ENCODE measurements around the gene ATOH8. TPM values are rescaled to one million over a fixed set of nuclear protein-coding genes. Genes with fewer than 3 reads are reported as not detected.
"Not testable (repeated sequence)": the region's sequence is repeated elsewhere in the genome, so short reads cannot be mapped to it uniquely, and the experiment has no call there.

ATOH8 gene
- total and polyA plus RNA-seq, 2 experiments from 2014 or later: 12.7 to 50.1 TPM

- Histone ChIP-seq H2AFZ (no peak overlapping the region), H3K4me2 (ENCODE audit: unreplicated experiment) (no peak overlapping the region), H3F3A (ENCODE audit: insufficient read depth) (peaks cover 19% of the 10 kb centered on the region; the same call in 1 of the 2 replicates), H3K9me3 (ENCODE audit: low read depth) (no peaks in the 10 kb centered on the region), H3K4me1 (ENCODE audit: insufficient read depth) (peaks cover 16% of the 10 kb centered on the region), H3K9me2 (ENCODE audit: insufficient read depth) (no peaks in the 10 kb centered on the region), H3K36me3 (ENCODE audit: low read depth) (no peaks in the 10 kb centered on the region), H3K4me3 (no peak overlapping the region), H3K9ac (peak overlapping the region; percentile 37; the same call in 1 of the 2 replicates), H3K79me2 (ENCODE audit: insufficient read depth) (no peaks in the 10 kb centered on the region), H3K27me3 (replicated peaks; ENCODE audit: insufficient read depth) (no peaks in the 10 kb centered on the region), H3K27ac (no peak overlapping the region), H4K20me1 (ENCODE audit: insufficient read depth) (no peaks in the 10 kb centered on the region)
- no peak for TF ChIP-seq EZH2phosphoT487 (IDR thresholded peaks at IDR 0.05; ENCODE audit: insufficient read depth, low read depth)
- TF ChIP-seq EZH2 (IDR thresholded peaks at IDR 0.05; ENCODE audit: insufficient read depth, poor library complexity, severe bottlenecking): no peak
- DNase-seq: peak; percentile 87
- WGBS, 2 experiments (ENCODE audit: low coverage in 1 of 2, low lambda C conversion rate in 2 of 2, missing lambda C conversion rate in 2 of 2): 51 to 53% methylated on average over 9 of the region's 9 CpGs
- in situ Hi-C loops (cut with MboI): no loop called here
Observed at GRCh38 chr2:85712849-85713612, 40.8 kb upstream of the ATOH8 start.

DNA sequence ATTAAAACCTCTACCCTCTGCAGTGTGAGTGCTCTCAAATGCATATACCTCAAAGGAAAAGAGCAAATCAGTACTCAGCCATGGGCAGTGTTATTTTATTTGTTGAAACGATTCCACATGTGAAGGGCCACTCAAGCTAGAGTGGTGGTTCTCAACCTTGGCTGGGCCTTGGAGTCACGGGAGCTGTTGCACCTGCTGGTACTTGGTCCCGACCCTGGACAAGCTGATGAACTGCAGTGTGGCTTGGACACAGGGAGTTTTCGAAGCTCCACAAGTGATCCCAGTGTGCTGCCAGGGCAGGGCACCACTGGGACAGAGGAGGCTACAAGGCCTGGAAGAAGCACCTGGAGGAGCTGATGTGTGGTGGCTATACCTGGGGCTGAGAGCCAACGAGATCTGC, 40.0 kb upstream of the ATOH8 start:
- no peaks in the 10 kb centered on the region for H3K36me3 ChIP-seq (ENCODE audit: low read depth)
- H3K4me3 ChIP-seq: no peak overlapping the region
- TF ChIP-seq EZH2 (IDR thresholded peaks at IDR 0.05; ENCODE audit: insufficient read depth, poor library complexity, severe bottlenecking): no peak
- TF ChIP-seq EZH2phosphoT487 (IDR thresholded peaks at IDR 0.05; ENCODE audit: insufficient read depth, low read depth): no peak
- no peak overlapping the region for H3K27ac ChIP-seq
- H4K20me1 ChIP-seq (ENCODE audit: insufficient read depth): no peaks in the 10 kb centered on the region
- H2AFZ ChIP-seq: no peak overlapping the region
- H3K27me3 ChIP-seq (replicated peaks; ENCODE audit: insufficient read depth): no peaks in the 10 kb centered on the region
- H3K4me2 ChIP-seq (ENCODE audit: unreplicated experiment): no peak overlapping the region
- 74 to 79% methylated on average over 5 of the region's 5 CpGs for WGBS, 2 experiments (ENCODE audit: low coverage in 1 of 2, low lambda C conversion rate in 2 of 2, missing lambda C conversion rate in 2 of 2)
- 0 out of 2 replicates have a peak overlapping the region, but pooled peaks have one; percentile 10 for H3K9ac ChIP-seq
- DNase-seq: no peak
- no peaks in the 10 kb centered on the region for H3K79me2 ChIP-seq (ENCODE audit: insufficient read depth)
- no peaks in the 10 kb centered on the region for H3K9me2 ChIP-seq (ENCODE audit: insufficient read depth)
- H3F3A ChIP-seq (ENCODE audit: insufficient read depth): peaks cover 19% of the 10 kb centered on the region; the same call in 1 of the 2 replicates
- in situ Hi-C loops (cut with MboI): no loop called here
- peaks cover 16% of the 10 kb centered on the region for H3K4me1 ChIP-seq (ENCODE audit: insufficient read depth)
- no peaks in the 10 kb centered on the region for H3K9me3 ChIP-seq (ENCODE audit: low read depth)

- H3K9ac ChIP-seq; H3K9me2 ChIP-seq (ENCODE audit: insufficient read depth); in situ Hi-C loops (cut with MboI); H3K27ac ChIP-seq; H3K9me3 ChIP-seq (ENCODE audit: low read depth); H3K4me2 ChIP-seq (ENCODE audit: unreplicated experiment); DNase-seq; H3K79me2 ChIP-seq (ENCODE audit: insufficient read depth); H3K27me3 ChIP-seq (replicated peaks; ENCODE audit: insufficient read depth); H4K20me1 ChIP-seq (ENCODE audit: insufficient read depth); H3K4me3 ChIP-seq; H2AFZ ChIP-seq; H3K36me3 ChIP-seq (ENCODE audit: low read depth): not testable (repeated sequence)
- Histone ChIP-seq H3F3A (ENCODE audit: insufficient read depth) (peaks cover 13% of the 10 kb centered on the region; the same call in 1 of the 2 replicates), H3K4me1 (ENCODE audit: insufficient read depth) (peaks cover 16% of the 10 kb centered on the region)
- WGBS, 2 experiments (ENCODE audit: low coverage in 1 of 2, low lambda C conversion rate in 2 of 2, missing lambda C conversion rate in 2 of 2): 88 to 89% methylated on average over 7 of the region's 7 CpGs
Observed at GRCh38 chr2:85714421-85714820, 39.4 kb upstream of the ATOH8 start.

- Histone ChIP-seq H4K20me1 (ENCODE audit: insufficient read depth) (no peaks in the 10 kb centered on the region), H3K27me3 (replicated peaks; ENCODE audit: insufficient read depth) (no peaks in the 10 kb centered on the region), H3K79me2 (ENCODE audit: insufficient read depth) (no peaks in the 10 kb centered on the region), H3K4me2 (ENCODE audit: unreplicated experiment) (no peak overlapping the region), H3K36me3 (ENCODE audit: low read depth) (no peaks in the 10 kb centered on the region), H3K4me1 (ENCODE audit: insufficient read depth) (peaks cover 16% of the 10 kb centered on the region), H3K4me3 (no peak overlapping the region), H3K9me2 (ENCODE audit: insufficient read depth) (no peaks in the 10 kb centered on the region), H3K9ac (no peak overlapping the region), H3K9me3 (ENCODE audit: low read depth) (no peaks in the 10 kb centered on the region), H2AFZ (no peak overlapping the region), H3F3A (ENCODE audit: insufficient read depth) (peaks cover 12% of the 10 kb centered on the region; the same call in 1 of the 2 replicates), H3K27ac (no peak overlapping the region)
- in situ Hi-C loops (cut with MboI): no loop called here
- no peak for DNase-seq
- TF ChIP-seq EZH2 (IDR thresholded peaks at IDR 0.05; ENCODE audit: insufficient read depth, poor library complexity, severe bottlenecking) (no peak), EZH2phosphoT487 (IDR thresholded peaks at IDR 0.05; ENCODE audit: insufficient read depth, low read depth) (no peak)
- WGBS, 2 experiments (ENCODE audit: low coverage in 1 of 2, low lambda C conversion rate in 2 of 2, missing lambda C conversion rate in 2 of 2): 91% methylated on average over 8 of the region's 8 CpGs
Observed at GRCh38 chr2:85714841-85715240, 39.0 kb upstream of the ATOH8 start.

All from GM23248 (cell line).